AG04449 (cell line): ENCODE results near the gene R3HCC1L.

ENCODE experiments used
- CTCF ChIA-PET: fragments of 350-600 bp; formaldehyde crosslinking; extraction: SDS; loops from one replicate; lab custom pipeline; 2021; ENCODE audit warnings: antibody characterized with exemption; lab: Yijun Ruan, JAX
- POLR2A ChIA-PET: fragments of 400-600, 350-600 bp; formaldehyde crosslinking; extraction: SDS; loops from one replicate; lab custom pipeline; 2020; ENCODE audit warnings: antibody characterized with exemption, inconsistent platforms; lab: Yijun Ruan, JAX
- DNase-seq: peaks from one replicate; pipeline ENCODE4 v3.0.0-alpha.2; 2010; ENCODE audit warnings: low read depth, low spot score
- H3K4me3 ChIP-seq: 2 replicates; pipeline ENCODE4 v1.5.1; 2011; ENCODE audit warnings: low read depth, mild to moderate bottlenecking, control low read depth, low read length
- CTCF ChIP-seq: IDR thresholded peaks from one replicate; pipeline ENCODE4 v1.5.1; 2011; ENCODE audit warnings: mild to moderate bottlenecking, moderate library complexity, low read length, control low read depth, inconsistent platforms; ENCODE audit not compliant: insufficient read depth; ENCODE audit errors: missing control alignments

R3HCC1L gene

GRCh38 chr10:98104125-98104524 is 30.3 kb upstream of the R3HCC1L start:
- no peak for DNase-seq
- TF ChIP-seq CTCF = no peak
- no peak overlapping the region for H3K4me3 ChIP-seq
- POLR2A ChIA-PET = no interaction called here
- CTCF ChIA-PET = no interaction called here

GRCh38 chr10:98106531-98106930 is 27.9 kb upstream of the R3HCC1L start:
- DNase-seq = no peak
- H3K4me3 ChIP-seq = no peak overlapping the region
- POLR2A ChIA-PET = no interaction called here
- CTCF ChIA-PET = no interaction called here
- no peak for TF ChIP-seq CTCF

- no peak overlapping the region for H3K4me3 ChIP-seq
- ChIA-PET CTCF (no interaction called here), POLR2A (no interaction called here)
- DNase-seq = no peak
- TF ChIP-seq CTCF = no peak
These were observed 26.6 kb upstream of the R3HCC1L start for GRCh38 chr10:98107644-98108430.

- no peak for TF ChIP-seq CTCF
- POLR2A ChIA-PET = no interaction called here
- CTCF ChIA-PET = no interaction called here
- no peak for DNase-seq
- no peak overlapping the region for H3K4me3 ChIP-seq
These were observed 24.1 kb upstream of the R3HCC1L start for GRCh38 chr10:98110356-98110755.

- no peak for TF ChIP-seq CTCF
- ChIA-PET CTCF (interaction anchor here (1.1 to 1.3 kb wide), 2 partner anchors 69 to 322 kb away, joined by 3 read pairs; no protein-coding TSS in a partner anchor), POLR2A (no interaction called here)
- no peak overlapping the region for H3K4me3 ChIP-seq
- DNase-seq = no peak
These were observed 19.2 kb upstream of the R3HCC1L start for GRCh38 chr10:98115031-98115787.

- POLR2A ChIA-PET = no interaction called here
- no peak for TF ChIP-seq CTCF
- no peak for DNase-seq
- CTCF ChIA-PET = no interaction called here
- H3K4me3 ChIP-seq = no peak overlapping the region
These were observed 14.6 kb upstream of the R3HCC1L start for GRCh38 chr10:98119891-98120290.
